H9 (cell line): ENCODE measurements around the gene IMMP2L. TPM values are rescaled to one million over a fixed set of nuclear protein-coding genes. Genes with fewer than 3 reads are reported as not detected.
A peak's percentile ranks its signal among the peaks of the same experiment; 100 is the strongest.

Experiments
- DNase-seq: peaks from one replicate; pipeline ENCODE4 v3.0.0-alpha.2; 2017
- H2AFZ ChIP-seq: one replicate; pipeline ENCODE4 v1.6.1; 2013; ENCODE audit warnings: mild to moderate bottlenecking, low read length, control low read depth, moderate library complexity
- H2AK5ac ChIP-seq: 2 replicates; pipeline ENCODE4 v1.6.1; 2013; ENCODE audit warnings: low read length, control low read depth, mixed read lengths; ENCODE audit not compliant: insufficient read length
- H2BK120ac ChIP-seq: one replicate; pipeline ENCODE4 v1.6.1; 2013; ENCODE audit warnings: low read depth, mild to moderate bottlenecking, low read length, control low read depth, inconsistent platforms; ENCODE audit not compliant: poor library complexity, severe bottlenecking
- H2BK12ac ChIP-seq: 2 replicates; pipeline ENCODE4 v1.6.1; 2013; ENCODE audit warnings: low read length, control low read depth, mixed read lengths, low read depth; ENCODE audit not compliant: insufficient read length
- H2BK15ac ChIP-seq: 2 replicates; pipeline ENCODE4 v1.6.1; 2013; ENCODE audit warnings: low read depth, low read length, control low read depth
- H2BK20ac ChIP-seq: one replicate; pipeline ENCODE4 v1.6.1; 2013; ENCODE audit warnings: low read depth, mild to moderate bottlenecking, low read length, control low read depth, inconsistent platforms; ENCODE audit not compliant: poor library complexity, severe bottlenecking
- H2BK5ac ChIP-seq: 2 replicates; pipeline ENCODE4 v1.6.1; 2013; ENCODE audit warnings: low read length, control low read depth, mixed read lengths; ENCODE audit not compliant: insufficient read length
- H3K14ac ChIP-seq: 2 replicates; pipeline ENCODE4 v1.6.1; 2013; ENCODE audit warnings: low read length, control low read depth; ENCODE audit not compliant: insufficient read depth
- H3K18ac ChIP-seq: 2 replicates; pipeline ENCODE4 v1.6.1; 2013; ENCODE audit warnings: low read depth, mild to moderate bottlenecking, mixed read lengths, low read length, control low read depth; ENCODE audit not compliant: insufficient read length
- H3K23ac ChIP-seq: 2 replicates; pipeline ENCODE4 v1.6.1; 2013; ENCODE audit warnings: low read length, control low read depth, mixed read lengths, low read depth; ENCODE audit not compliant: insufficient read length
- H3K23me2 ChIP-seq: 2 replicates; pipeline ENCODE4 v1.6.1; 2013; ENCODE audit warnings: low read depth, mild to moderate bottlenecking, mixed read lengths, low read length, control low read depth; ENCODE audit not compliant: insufficient read length, poor library complexity, severe bottlenecking
- H3K27ac ChIP-seq: 2 replicates; pipeline ENCODE4 v1.5.1; 2013; ENCODE audit warnings: low read length, control low read depth, mixed read lengths, low read depth; ENCODE audit not compliant: insufficient read length
- H3K27me3 ChIP-seq: 2 replicates; pipeline ENCODE4 v1.6.1; 2013; ENCODE audit warnings: low read length, control low read depth, inconsistent platforms; ENCODE audit not compliant: insufficient read depth
- H3K4ac ChIP-seq: 2 replicates; pipeline ENCODE4 v1.6.1; 2013; ENCODE audit warnings: low read depth, mild to moderate bottlenecking, control low read depth, inconsistent platforms, low read length, moderate library complexity
- H3K4me1 ChIP-seq: 2 replicates; pipeline ENCODE4 v1.6.1; 2013; ENCODE audit warnings: low read length, control low read depth, inconsistent platforms; ENCODE audit not compliant: insufficient read depth
- H3K4me2 ChIP-seq: 2 replicates; pipeline ENCODE4 v1.6.1; 2013; ENCODE audit warnings: low read length, control low read depth, mixed read lengths; ENCODE audit not compliant: insufficient read length, insufficient read depth
- H3K56ac ChIP-seq: 2 replicates; pipeline ENCODE4 v1.6.1; 2013; ENCODE audit warnings: low read depth, mild to moderate bottlenecking, mixed read lengths, low read length, control low read depth; ENCODE audit not compliant: insufficient read length
- H3K79me1 ChIP-seq: 2 replicates; pipeline ENCODE4 v1.6.1; 2013; ENCODE audit warnings: low read depth, mild to moderate bottlenecking, moderate library complexity, low read length, control low read depth, inconsistent platforms; ENCODE audit not compliant: insufficient read depth, poor library complexity, severe bottlenecking
- H3K79me2 ChIP-seq: 2 replicates; pipeline ENCODE4 v1.6.1; 2013; ENCODE audit warnings: low read length, control low read depth, inconsistent platforms; ENCODE audit not compliant: insufficient read depth
- H3K9ac ChIP-seq: 2 replicates; pipeline ENCODE4 v1.6.1; 2013; ENCODE audit warnings: low read length, control low read depth, mixed read lengths; ENCODE audit not compliant: insufficient read length; ENCODE audit errors: extremely low read depth
- H3K9me3 ChIP-seq: one replicate; pipeline ENCODE4 v1.6.1; 2013; ENCODE audit warnings: low read depth, low read length, inconsistent platforms; ENCODE audit not compliant: control insufficient read depth
- H3T11ph ChIP-seq: one replicate; pipeline ENCODE4 v1.6.1; 2013; ENCODE audit warnings: mild to moderate bottlenecking, low read length, control low read depth, inconsistent platforms
- H4K20me1 ChIP-seq: one replicate; pipeline ENCODE4 v1.6.1; 2013; ENCODE audit not compliant: control insufficient read depth, insufficient read length, insufficient read depth
- H4K5ac ChIP-seq: 2 replicates; pipeline ENCODE4 v1.6.1; 2013; ENCODE audit warnings: low read depth, mild to moderate bottlenecking, mixed read lengths, low read length, control low read depth; ENCODE audit not compliant: insufficient read length
- H4K8ac ChIP-seq: replicated peaks from 2 replicates; pipeline ENCODE4 v1.6.1; 2013; ENCODE audit warnings: low read length, control low read depth, mixed read lengths, low read depth; ENCODE audit not compliant: insufficient read length
- H4K91ac ChIP-seq: 2 replicates; pipeline ENCODE4 v1.6.1; 2013; ENCODE audit warnings: low read depth, mild to moderate bottlenecking, moderate library complexity, mixed read lengths, low read length, control low read depth; ENCODE audit not compliant: insufficient read length
- H3K27ac Mint-ChIP-seq, 3 experiments: 2 replicates in 2 of 3; 3 replicates in 1 of 3; pipeline ENCODE4 v1.8.0; 2020 to 2021; ENCODE audit warnings: mixed read lengths in 3 of 3, mild to moderate bottlenecking in 1 of 3, moderate library complexity in 1 of 3
- H3K27me3 Mint-ChIP-seq: 2 replicates; pipeline ENCODE4 v1.8.0; 2021; ENCODE audit warnings: low read depth, mild to moderate bottlenecking, moderate library complexity, mixed read lengths
- H3K36me3 Mint-ChIP-seq, 3 experiments: 2 replicates in 2 of 3; 3 replicates in 1 of 3; pipeline ENCODE4 v1.8.0; 2020 to 2021; ENCODE audit warnings: low read depth in 3 of 3, mixed read lengths in 3 of 3; ENCODE audit not compliant: insufficient read depth in 1 of 3
- H3K4me1 Mint-ChIP-seq, 2 experiments: 2 replicates each; pipeline ENCODE4 v1.8.0; 2020; ENCODE audit warnings: mixed read lengths in 2 of 2
- H3K4me3 Mint-ChIP-seq, 2 experiments: 2 replicates in 1 of 2; 3 replicates in 1 of 2; pipeline ENCODE4 v1.8.0; 2020 to 2021; ENCODE audit warnings: mild to moderate bottlenecking in 2 of 2, mixed read lengths in 2 of 2, moderate library complexity in 1 of 2
- H3K9me3 Mint-ChIP-seq, 2 experiments: 2 replicates in 1 of 2; 3 replicates in 1 of 2; pipeline ENCODE4 v1.8.0; 2020; ENCODE audit warnings: mild to moderate bottlenecking in 2 of 2, mixed read lengths in 2 of 2, moderate library complexity in 1 of 2
- WGBS: extraction: QIAGEN DNeasy Blood & Tissue Kit; methylation state at CpG from one replicate; pipeline ENCODE4 v1.1.7; 2013; ENCODE audit warnings: missing lambda C conversion rate, low lambda C conversion rate, mixed read lengths; ENCODE audit not compliant: insufficient read length; ENCODE audit errors: extremely low coverage; 5-methylcytosine and 5-hydroxymethylcytosine counted together
- total RNA-seq: library from RNA; stranded (reverse); gene quantifications from 2 replicates; pipeline ENCODE4 v1.2.1, GENCODE V29; 2021
- TF ChIP-seq, protein P1 (sequence below): fragments of 200-600 bp; sonication (generic); conservative IDR thresholded peaks from 3 replicates; pipeline ENCODE4 v1.8.0; 2021; ENCODE audit warnings: antibody characterized with exemption, mild to moderate bottlenecking

The IMMP2L gene
- total RNA-seq, 1 experiment from 2014 or later = 14.7 TPM

DNA sequence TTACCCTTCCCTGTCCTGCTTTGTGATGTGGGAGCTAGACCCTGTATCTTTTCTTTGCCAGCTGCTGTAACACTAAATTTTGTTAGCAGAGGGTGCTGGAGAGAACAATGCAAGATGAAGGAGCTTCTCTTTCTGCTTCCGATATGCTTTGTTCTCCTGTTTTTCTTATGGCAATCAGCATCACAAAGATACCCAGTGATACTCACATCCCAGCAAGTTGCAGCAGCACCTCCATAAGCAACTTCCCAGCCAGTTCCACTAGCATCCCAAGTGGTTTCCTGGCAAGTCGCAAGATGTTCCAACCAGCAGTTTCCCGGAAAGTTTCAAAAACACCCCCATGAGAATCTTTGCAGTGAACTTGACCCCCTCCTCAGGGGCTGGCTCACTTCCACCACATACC is 148.6 kb downstream of the IMMP2L start:
- Histone ChIP-seq H2BK20ac (no peak overlapping the region), H3K23ac (no peak overlapping the region), H3K56ac (no peak overlapping the region), H4K5ac (no peak overlapping the region), H3K79me2 (no peaks in the 10 kb centered on the region; the same call in 1 of the 2 replicates), H2BK15ac (no peak overlapping the region), H2AFZ (peak overlapping the region; percentile 50), H3K14ac (no peak overlapping the region), H3K27ac (no peak overlapping the region), H3T11ph (no peak overlapping the region), H3K9me3 (no peaks in the 10 kb centered on the region), H4K20me1 (no peaks in the 10 kb centered on the region), H3K27me3 (no peaks in the 10 kb centered on the region), H4K91ac (no peak overlapping the region), H4K8ac (no peak overlapping the region), H3K4ac (no peak overlapping the region), H2BK5ac (no peak overlapping the region), H3K79me1 (no peaks in the 10 kb centered on the region), H3K18ac (no peak overlapping the region), H3K4me2 (peak overlapping the region; percentile 3), H2BK12ac (no peak overlapping the region), H3K23me2 (no peaks in the 10 kb centered on the region), H3K9ac (no peak overlapping the region), H3K4me1 (peaks cover 3% of the 10 kb centered on the region; the same call in 1 of the 2 replicates), H2BK120ac (no peak overlapping the region), H2AK5ac (no peak overlapping the region)
- Mint-ChIP-seq H3K27me3 (no peaks in the 10 kb centered on the region; the same call in 1 of the 2 replicates), H3K27ac (peak overlapping the region; percentile 89 to 94 (median 93)), H3K4me1 (peaks cover 37% of the 10 kb centered on the region in 2 experiments), H3K36me3 (no peaks in the 10 kb centered on the region), H3K4me3 (peak overlapping the region; percentile 40 to 66), H3K9me3 (no peaks in the 10 kb centered on the region)
- DNase-seq = peak; percentile 65
- no CpG with 5 or more reads among the region's 3 CpGs for WGBS
- TF ChIP-seq, protein P1, sequence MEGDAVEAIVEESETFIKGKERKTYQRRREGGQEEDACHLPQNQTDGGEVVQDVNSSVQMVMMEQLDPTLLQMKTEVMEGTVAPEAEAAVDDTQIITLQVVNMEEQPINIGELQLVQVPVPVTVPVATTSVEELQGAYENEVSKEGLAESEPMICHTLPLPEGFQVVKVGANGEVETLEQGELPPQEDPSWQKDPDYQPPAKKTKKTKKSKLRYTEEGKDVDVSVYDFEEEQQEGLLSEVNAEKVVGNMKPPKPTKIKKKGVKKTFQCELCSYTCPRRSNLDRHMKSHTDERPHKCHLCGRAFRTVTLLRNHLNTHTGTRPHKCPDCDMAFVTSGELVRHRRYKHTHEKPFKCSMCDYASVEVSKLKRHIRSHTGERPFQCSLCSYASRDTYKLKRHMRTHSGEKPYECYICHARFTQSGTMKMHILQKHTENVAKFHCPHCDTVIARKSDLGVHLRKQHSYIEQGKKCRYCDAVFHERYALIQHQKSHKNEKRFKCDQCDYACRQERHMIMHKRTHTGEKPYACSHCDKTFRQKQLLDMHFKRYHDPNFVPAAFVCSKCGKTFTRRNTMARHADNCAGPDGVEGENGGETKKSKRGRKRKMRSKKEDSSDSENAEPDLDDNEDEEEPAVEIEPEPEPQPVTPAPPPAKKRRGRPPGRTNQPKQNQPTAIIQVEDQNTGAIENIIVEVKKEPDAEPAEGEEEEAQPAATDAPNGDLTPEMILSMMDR = no peak; the same call in 2 of the 3 replicates
